Fibroblast of lung (primary cell): ENCODE measurements around the gene RIPK3. TPM values are rescaled to one million over a fixed set of nuclear protein-coding genes. Genes with fewer than 3 reads are reported as not detected.

Source experiments
- DNase-seq, 2 donors: peaks; one replicate each; pipeline versions ENCODE4 v3.0.0 to v3.0.0-alpha.2; 2010; ENCODE audit warnings: low read depth in 2 of 2
- H2AFZ ChIP-seq: 2 replicates; pipeline ENCODE4 v1.5.1; 2012; ENCODE audit warnings: low read length, control low read depth, inconsistent platforms
- H3K27ac ChIP-seq: 2 replicates; pipeline ENCODE4 v1.5.1; 2011; ENCODE audit warnings: low read length, control low read depth; ENCODE audit not compliant: insufficient read depth
- H3K27me3 ChIP-seq: 2 replicates; pipeline ENCODE4 v1.5.1; 2011; ENCODE audit warnings: mild to moderate bottlenecking, low read length; ENCODE audit not compliant: control insufficient read depth, insufficient read depth
- H3K36me3 ChIP-seq: 2 replicates; pipeline ENCODE4 v1.5.1; 2011; ENCODE audit warnings: low read length; ENCODE audit not compliant: control insufficient read depth, insufficient read depth
- H3K4me1 ChIP-seq: 2 replicates; pipeline ENCODE4 v1.5.1; 2011; ENCODE audit warnings: low read length; ENCODE audit not compliant: control insufficient read depth, insufficient read depth; ENCODE audit errors: extremely low read depth
- H3K4me2 ChIP-seq: 2 replicates; pipeline ENCODE4 v1.5.1; 2011; ENCODE audit warnings: low read length, control low read depth; ENCODE audit not compliant: insufficient read depth; ENCODE audit errors: extremely low read depth
- H3K4me3 ChIP-seq, 4 experiments: fragments of 200-600 bp in 1 of 4; sonication (generic) in 1 of 4; replicated peaks in 1 of 4; 2 replicates each; pipeline ENCODE4 v1.5.1; 2011 to 2016; ENCODE audit warnings: low read length in 4 of 4, low read depth in 3 of 4, mild to moderate bottlenecking in 3 of 4, control low read depth in 2 of 4, inconsistent platforms in 1 of 4, mixed read lengths in 1 of 4; ENCODE audit not compliant: insufficient read depth in 1 of 4; ENCODE audit errors: control extremely low read depth in 1 of 4
- H3K79me2 ChIP-seq: 2 replicates; pipeline ENCODE4 v1.5.1; 2012; ENCODE audit warnings: mild to moderate bottlenecking, low read length, inconsistent platforms; ENCODE audit not compliant: control insufficient read depth, insufficient read depth
- H3K9ac ChIP-seq: 2 replicates; pipeline ENCODE4 v1.5.1; 2011; ENCODE audit warnings: mild to moderate bottlenecking, low read length, control low read depth; ENCODE audit not compliant: insufficient read depth
- H3K9me3 ChIP-seq: 2 replicates; pipeline ENCODE4 v1.5.1; 2012; ENCODE audit warnings: low read depth, low read length; ENCODE audit not compliant: control insufficient read depth, insufficient read depth
- H4K20me1 ChIP-seq: 2 replicates; pipeline ENCODE4 v1.5.1; 2011; ENCODE audit warnings: low read length; ENCODE audit not compliant: control insufficient read depth, insufficient read depth; ENCODE audit errors: extremely low read depth
- EZH2 ChIP-seq: IDR thresholded peaks from 2 replicates; pipeline ENCODE4 v1.5.1; 2012; ENCODE audit warnings: low read length, control low read depth, mild to moderate bottlenecking; ENCODE audit errors: missing control alignments
- polyA plus RNA-seq, 2 donors: library from polyadenylated mRNA; depleted of rRNA in 1 of 2; stranded (reverse) in 1 of 2; unstranded in 1 of 2; fragments of >200 nt; gene quantifications; 2 replicates each; pipeline ENCODE4 v1.2.1, GENCODE V29; 2011 to 2012; ENCODE audit warnings: missing spikeins in 1 of 2
- total RNA-seq: library from RNA; depleted of rRNA; stranded (reverse); fragments of >200 nt; gene quantifications from 2 replicates; pipeline ENCODE4 v1.2.1, GENCODE V29; 2014
- TF ChIP-seq, protein P1 (sequence below), 2 donors: IDR thresholded peaks in 1 of 2; conservative IDR thresholded peaks in 1 of 2; 1 replicate in 1 of 2; 2 replicates in 1 of 2; pipeline ENCODE4 v1.5.1; 2011 to 2012; ENCODE audit warnings: low read length in 2 of 2, control low read depth in 1 of 2, inconsistent platforms in 1 of 2, low read depth in 1 of 2, mild to moderate bottlenecking in 1 of 2

The RIPK3 gene
- total and polyA plus RNA-seq, 2 donors (not counting 1 experiment from before 2014, with no cell fraction given) = 0.20 to 0.33 TPM

DNA sequence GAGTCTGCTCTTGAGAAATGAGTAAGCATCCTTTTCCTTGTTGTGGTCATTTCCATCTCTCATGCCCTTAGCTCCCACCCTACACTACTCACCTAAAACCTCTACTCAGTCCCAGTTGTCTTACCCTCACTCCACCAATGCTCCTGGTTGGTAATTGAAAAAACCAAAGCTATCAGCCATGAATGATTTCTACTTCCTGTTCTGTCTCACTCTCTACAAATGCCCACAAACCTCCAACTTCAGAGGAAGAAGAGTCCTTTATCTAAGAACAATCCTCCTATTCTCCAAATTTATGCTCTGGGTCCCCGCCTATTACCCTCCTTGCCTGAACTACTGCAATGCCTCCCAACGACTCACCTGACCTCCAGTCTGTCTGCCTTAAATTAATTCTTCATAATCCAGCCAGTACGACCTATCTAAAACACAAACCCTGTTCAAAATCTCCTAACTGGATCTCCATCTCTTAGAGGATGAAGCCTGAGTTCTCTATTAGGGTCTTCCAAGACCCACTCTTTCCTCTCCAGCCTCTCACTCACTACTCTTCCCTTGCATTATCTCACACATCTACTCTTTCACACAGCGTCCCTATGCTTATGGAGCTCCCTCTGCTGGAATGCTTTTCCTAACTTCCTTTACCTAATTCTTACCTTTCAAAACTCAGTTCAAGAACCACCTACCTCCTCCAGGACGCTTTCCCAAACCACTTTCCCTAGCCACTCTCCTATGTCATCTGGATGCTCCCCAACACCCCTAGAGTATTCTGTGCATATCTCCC is 42.4 kb downstream of the RIPK3 start:
- Histone ChIP-seq H3K27ac (no peak overlapping the region), H3K27me3 (no peaks in the 10 kb centered on the region), H3K4me2 (no peak overlapping the region), H3K79me2 (peaks cover 11% of the 10 kb centered on the region), H2AFZ (no peak overlapping the region), H3K36me3 (peaks cover 16% of the 10 kb centered on the region), H3K9me3 (no peaks in the 10 kb centered on the region), H3K4me3 (no peak overlapping the region), H3K4me1 (peaks cover 10% of the 10 kb centered on the region), H4K20me1 (no peaks in the 10 kb centered on the region), H3K9ac (no peak overlapping the region)
- no peak for TF ChIP-seq EZH2
- TF ChIP-seq, protein P1, sequence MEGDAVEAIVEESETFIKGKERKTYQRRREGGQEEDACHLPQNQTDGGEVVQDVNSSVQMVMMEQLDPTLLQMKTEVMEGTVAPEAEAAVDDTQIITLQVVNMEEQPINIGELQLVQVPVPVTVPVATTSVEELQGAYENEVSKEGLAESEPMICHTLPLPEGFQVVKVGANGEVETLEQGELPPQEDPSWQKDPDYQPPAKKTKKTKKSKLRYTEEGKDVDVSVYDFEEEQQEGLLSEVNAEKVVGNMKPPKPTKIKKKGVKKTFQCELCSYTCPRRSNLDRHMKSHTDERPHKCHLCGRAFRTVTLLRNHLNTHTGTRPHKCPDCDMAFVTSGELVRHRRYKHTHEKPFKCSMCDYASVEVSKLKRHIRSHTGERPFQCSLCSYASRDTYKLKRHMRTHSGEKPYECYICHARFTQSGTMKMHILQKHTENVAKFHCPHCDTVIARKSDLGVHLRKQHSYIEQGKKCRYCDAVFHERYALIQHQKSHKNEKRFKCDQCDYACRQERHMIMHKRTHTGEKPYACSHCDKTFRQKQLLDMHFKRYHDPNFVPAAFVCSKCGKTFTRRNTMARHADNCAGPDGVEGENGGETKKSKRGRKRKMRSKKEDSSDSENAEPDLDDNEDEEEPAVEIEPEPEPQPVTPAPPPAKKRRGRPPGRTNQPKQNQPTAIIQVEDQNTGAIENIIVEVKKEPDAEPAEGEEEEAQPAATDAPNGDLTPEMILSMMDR (conservative IDR thresholded peaks at IDR 0.05 in 1 of 2, IDR thresholded peaks at IDR 0.05 in 1 of 2; ENCODE audit: low read depth in 1 of 2, low read length in 2 of 2) = peak; percentile 27 to 52
- peak in 1 of 2 donors; percentile 20 for DNase-seq

DNA sequence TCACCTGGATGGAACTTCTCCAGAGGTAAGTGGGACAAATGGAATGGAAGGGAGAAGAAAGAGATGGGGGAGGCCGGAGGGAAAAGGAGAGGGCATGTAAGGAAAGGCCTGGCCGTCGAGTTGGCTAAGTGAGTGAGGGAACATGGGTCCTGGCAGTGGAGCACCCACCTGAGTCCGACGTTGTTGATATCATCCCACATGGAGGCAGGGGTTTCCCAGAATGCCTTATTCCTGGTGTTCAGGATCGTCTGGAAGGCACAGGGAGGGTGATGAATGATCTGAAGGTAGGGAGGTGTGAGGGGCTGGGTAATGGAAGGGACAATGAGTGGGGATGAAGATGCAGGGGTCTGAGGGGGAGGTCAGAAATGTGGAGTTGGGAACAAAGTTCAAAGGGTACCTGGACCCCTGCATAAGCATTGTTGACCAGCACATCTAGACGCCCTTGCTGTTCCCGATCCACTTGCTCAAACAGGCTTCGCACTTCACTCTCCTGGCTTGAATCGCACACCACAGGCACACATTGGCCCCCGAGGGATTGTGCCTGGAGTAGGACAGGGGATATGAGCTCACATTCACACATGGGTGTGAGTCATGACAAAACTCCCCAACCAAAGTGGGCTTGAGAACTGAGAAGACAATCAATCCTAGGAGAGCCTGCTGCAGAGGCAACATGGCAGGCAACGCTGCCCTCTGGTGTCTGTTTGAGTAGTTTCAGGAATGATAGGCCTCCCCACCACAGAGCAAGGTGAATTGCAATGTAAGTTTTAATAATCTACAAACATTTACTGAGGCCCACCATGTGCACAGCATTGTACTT is 43.2 kb downstream of the RIPK3 start:
- Histone ChIP-seq H3K4me3 (no peak overlapping the region), H3K9me3 (no peaks in the 10 kb centered on the region), H3K9ac (no peak overlapping the region), H3K4me1 (peaks cover 10% of the 10 kb centered on the region), H3K36me3 (peaks cover 18% of the 10 kb centered on the region), H3K4me2 (no peak overlapping the region), H3K27me3 (no peaks in the 10 kb centered on the region), H4K20me1 (no peaks in the 10 kb centered on the region), H3K27ac (peak overlapping the region; percentile 58), H3K79me2 (peaks cover 11% of the 10 kb centered on the region), H2AFZ (peak overlapping the region; percentile 11)
- TF ChIP-seq, protein P1 (conservative IDR thresholded peaks at IDR 0.05 in 1 of 2, IDR thresholded peaks at IDR 0.05 in 1 of 2; ENCODE audit: low read depth in 1 of 2, low read length in 2 of 2) = peak; percentile 71 to 82
- no peak for TF ChIP-seq EZH2
- peak; percentile 89 to 92 for DNase-seq

DNA sequence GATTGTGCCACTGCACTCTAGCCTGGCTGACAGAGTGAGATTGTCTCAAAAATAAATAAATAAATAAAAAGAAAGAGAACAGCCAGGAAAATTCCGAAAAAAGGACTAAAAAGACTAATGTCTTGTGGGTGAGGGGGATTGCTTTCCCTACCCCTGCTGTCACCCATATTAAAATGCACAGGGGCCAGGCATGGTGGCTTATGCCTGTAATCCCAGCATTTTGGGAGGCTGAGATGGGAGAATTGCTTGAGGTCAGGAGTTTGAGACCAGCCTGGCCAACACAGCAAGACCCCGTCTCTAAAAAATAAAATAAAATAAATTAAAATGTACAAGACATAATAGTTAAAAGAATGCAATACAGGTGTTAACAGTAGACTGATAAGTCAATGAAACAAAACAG is 46.3 kb downstream of the RIPK3 start:
- H3K27me3 ChIP-seq = no peaks in the 10 kb centered on the region
- no peak overlapping the region for H3K9ac ChIP-seq
- no peak for DNase-seq
- no peak overlapping the region for H3K4me2 ChIP-seq
- no peaks in the 10 kb centered on the region for H3K79me2 ChIP-seq
- no peak overlapping the region for H2AFZ ChIP-seq
- no peak overlapping the region for H3K4me3 ChIP-seq
- TF ChIP-seq EZH2 = no peak
- TF ChIP-seq, protein P1 (conservative IDR thresholded peaks at IDR 0.05 in 1 of 2, IDR thresholded peaks at IDR 0.05 in 1 of 2; ENCODE audit: low read depth in 1 of 2, low read length in 2 of 2) = no peak
- no peaks in the 10 kb centered on the region for H4K20me1 ChIP-seq
- H3K27ac ChIP-seq = no peak overlapping the region
- H3K36me3 ChIP-seq = peaks cover 21% of the 10 kb centered on the region
- peaks cover 4% of the 10 kb centered on the region for H3K4me1 ChIP-seq
- H3K9me3 ChIP-seq = no peaks in the 10 kb centered on the region
